Loucy (cell line): ENCODE measurements around the gene PIAS4.

Experiments
- H2AFZ ChIP-seq: fragments of 200-600 bp; sonication (generic); 2 replicates; pipeline ENCODE4 v1.6.0; 2016; ENCODE audit warnings: antibody characterized with exemption, mild to moderate bottlenecking, low read length, moderate library complexity
- H3F3A ChIP-seq: fragments of 200-600 bp; 2 replicates; pipeline ENCODE4 v1.6.0; 2016; ENCODE audit warnings: antibody characterized with exemption, low read depth, mild to moderate bottlenecking
- H3K27me3 ChIP-seq: fragments of 200-600 bp; sonication (generic); 2 replicates; pipeline ENCODE4 v1.6.1; 2014; ENCODE audit warnings: low read length, mild to moderate bottlenecking; ENCODE audit not compliant: insufficient read depth, poor library complexity, severe bottlenecking
- H3K36me3 ChIP-seq: fragments of 200-600 bp; sonication (generic); 2 replicates; pipeline ENCODE4 v1.6.1; 2016; ENCODE audit warnings: low read length; ENCODE audit not compliant: insufficient read depth
- H3K4me1 ChIP-seq: fragments of 200-600 bp; sonication (generic); 2 replicates; pipeline ENCODE4 v1.5.1; 2014; ENCODE audit warnings: low read length, mild to moderate bottlenecking; ENCODE audit not compliant: insufficient read depth, poor library complexity, severe bottlenecking
- H3K4me2 ChIP-seq: fragments of 200-600 bp; sonication (generic); 2 replicates; pipeline ENCODE4 v1.6.0; 2014; ENCODE audit warnings: antibody characterized with exemption, low read length, low read depth, mild to moderate bottlenecking; ENCODE audit not compliant: poor library complexity, severe bottlenecking
- H3K4me3 ChIP-seq: fragments of 200-600 bp; sonication (generic); 2 replicates; pipeline ENCODE4 v1.5.1; 2014; ENCODE audit warnings: low read length, mild to moderate bottlenecking, mixed read lengths; ENCODE audit not compliant: poor library complexity, severe bottlenecking
- H3K79me2 ChIP-seq: fragments of 200-600 bp; sonication (generic); 2 replicates; pipeline ENCODE4 v1.6.1; 2014; ENCODE audit warnings: low read length; ENCODE audit not compliant: insufficient read depth
- H3K9ac ChIP-seq: fragments of 200-600 bp; sonication (generic); 2 replicates; pipeline ENCODE4 v1.6.0; 2014; ENCODE audit warnings: mild to moderate bottlenecking, low read depth, low read length, moderate library complexity; ENCODE audit not compliant: poor library complexity, severe bottlenecking
- H3K9me2 ChIP-seq: fragments of 200-600 bp; sonication (generic); replicated peaks from 2 replicates; pipeline ENCODE4 v1.6.1; 2016; ENCODE audit warnings: low read depth, low read length, mixed read lengths
- H3K9me3 ChIP-seq: fragments of 200-600 bp; sonication (generic); 2 replicates; pipeline ENCODE4 v1.6.1; 2014; ENCODE audit warnings: mild to moderate bottlenecking, antibody characterized with exemption, low read length, low read depth; ENCODE audit not compliant: insufficient read depth
- H4K20me1 ChIP-seq: fragments of 200-600 bp; sonication (generic); 2 replicates; pipeline ENCODE4 v1.6.0; 2014; ENCODE audit warnings: antibody characterized with exemption, low read length, mild to moderate bottlenecking; ENCODE audit not compliant: insufficient read depth, poor library complexity, severe bottlenecking
- EZH2phosphoT487 ChIP-seq: fragments of 200-600 bp; IDR thresholded peaks from 2 replicates; pipeline ENCODE4 v1.6.1; 2018; ENCODE audit warnings: antibody characterized with exemption, mild to moderate bottlenecking, moderate library complexity, borderline replicate concordance
- TF ChIP-seq, protein P1 (sequence below): fragments of 200-600 bp; sonication (generic); conservative IDR thresholded peaks from 2 replicates; pipeline ENCODE4 v1.5.1; 2014; ENCODE audit warnings: mild to moderate bottlenecking, antibody characterized with exemption, low read length

PIAS4 gene

DNA sequence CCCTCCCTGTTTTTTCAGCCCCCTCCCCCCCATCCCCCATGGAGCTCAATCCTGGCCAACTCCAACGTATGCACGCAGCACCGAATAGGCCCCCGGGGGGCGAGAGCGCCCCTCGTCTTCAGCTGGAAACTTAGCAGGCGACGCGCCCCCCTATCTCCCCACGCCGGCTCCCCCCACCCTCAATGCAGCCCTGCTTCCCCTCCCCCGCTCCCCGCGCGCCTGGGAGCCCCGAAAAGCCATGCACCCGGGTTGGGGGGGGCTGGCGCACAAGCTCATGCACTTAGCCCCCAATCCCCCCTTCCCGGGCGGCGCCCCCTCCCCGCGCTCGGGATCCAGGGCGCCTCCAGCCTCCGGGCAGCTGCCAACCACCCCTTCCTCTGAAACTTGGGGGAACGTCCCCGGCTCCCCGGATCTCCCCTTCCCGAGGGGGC, 58.7 kb downstream of the PIAS4 start:
- Histone ChIP-seq H2AFZ (peak overlapping the region; percentile 55; the same call in 1 of the 2 replicates), H3K36me3 (peaks cover 5% of the 10 kb centered on the region; the same call in 1 of the 2 replicates), H3K9me3 (no peaks in the 10 kb centered on the region), H3K4me3 (peak overlapping the region; percentile 86), H3K4me1 (peaks cover 16% of the 10 kb centered on the region), H3F3A (no peaks in the 10 kb centered on the region), H3K4me2 (peak overlapping the region; percentile 56), H3K9me2 (no peaks in the 10 kb centered on the region), H3K79me2 (peaks cover 49% of the 10 kb centered on the region), H4K20me1 (peaks cover 42% of the 10 kb centered on the region), H3K9ac (peak overlapping the region; percentile 99), H3K27me3 (no peaks in the 10 kb centered on the region)
- TF ChIP-seq, protein P1, sequence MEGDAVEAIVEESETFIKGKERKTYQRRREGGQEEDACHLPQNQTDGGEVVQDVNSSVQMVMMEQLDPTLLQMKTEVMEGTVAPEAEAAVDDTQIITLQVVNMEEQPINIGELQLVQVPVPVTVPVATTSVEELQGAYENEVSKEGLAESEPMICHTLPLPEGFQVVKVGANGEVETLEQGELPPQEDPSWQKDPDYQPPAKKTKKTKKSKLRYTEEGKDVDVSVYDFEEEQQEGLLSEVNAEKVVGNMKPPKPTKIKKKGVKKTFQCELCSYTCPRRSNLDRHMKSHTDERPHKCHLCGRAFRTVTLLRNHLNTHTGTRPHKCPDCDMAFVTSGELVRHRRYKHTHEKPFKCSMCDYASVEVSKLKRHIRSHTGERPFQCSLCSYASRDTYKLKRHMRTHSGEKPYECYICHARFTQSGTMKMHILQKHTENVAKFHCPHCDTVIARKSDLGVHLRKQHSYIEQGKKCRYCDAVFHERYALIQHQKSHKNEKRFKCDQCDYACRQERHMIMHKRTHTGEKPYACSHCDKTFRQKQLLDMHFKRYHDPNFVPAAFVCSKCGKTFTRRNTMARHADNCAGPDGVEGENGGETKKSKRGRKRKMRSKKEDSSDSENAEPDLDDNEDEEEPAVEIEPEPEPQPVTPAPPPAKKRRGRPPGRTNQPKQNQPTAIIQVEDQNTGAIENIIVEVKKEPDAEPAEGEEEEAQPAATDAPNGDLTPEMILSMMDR = no peak
- no peak for TF ChIP-seq EZH2phosphoT487

GRCh38 chr19:4066682-4067395, 59.3 kb downstream of the PIAS4 start, which contains the start of gene ZBTB7A:
Gene ZBTB7A, minus strand, starts transcription at chr19:4066899. Its CDS starts 11,667 bp downstream, at chr19:4055232.
- Histone ChIP-seq H3K9ac (peak within 1 kb of the TSS; percentile 99), H3K9me3 (no peaks in the 10 kb centered on the region), H4K20me1 (peaks cover 36% of the 10 kb centered on the region), H3K4me3 (peak within 1 kb of the TSS; percentile 86), H3K9me2 (no peaks in the 10 kb centered on the region), H3K4me1 (peaks cover 16% of the 10 kb centered on the region), H3K27me3 (no peaks in the 10 kb centered on the region), H3K4me2 (peak within 1 kb of the TSS; percentile 97), H3K36me3 (peaks cover 5% of the 10 kb centered on the region; the same call in 1 of the 2 replicates), H3F3A (no peaks in the 10 kb centered on the region), H2AFZ (peak within 1 kb of the TSS; percentile 87), H3K79me2 (peaks cover 42% of the 10 kb centered on the region)
- TF ChIP-seq EZH2phosphoT487 = no peak
- TF ChIP-seq, protein P1 = no peak

DNA sequence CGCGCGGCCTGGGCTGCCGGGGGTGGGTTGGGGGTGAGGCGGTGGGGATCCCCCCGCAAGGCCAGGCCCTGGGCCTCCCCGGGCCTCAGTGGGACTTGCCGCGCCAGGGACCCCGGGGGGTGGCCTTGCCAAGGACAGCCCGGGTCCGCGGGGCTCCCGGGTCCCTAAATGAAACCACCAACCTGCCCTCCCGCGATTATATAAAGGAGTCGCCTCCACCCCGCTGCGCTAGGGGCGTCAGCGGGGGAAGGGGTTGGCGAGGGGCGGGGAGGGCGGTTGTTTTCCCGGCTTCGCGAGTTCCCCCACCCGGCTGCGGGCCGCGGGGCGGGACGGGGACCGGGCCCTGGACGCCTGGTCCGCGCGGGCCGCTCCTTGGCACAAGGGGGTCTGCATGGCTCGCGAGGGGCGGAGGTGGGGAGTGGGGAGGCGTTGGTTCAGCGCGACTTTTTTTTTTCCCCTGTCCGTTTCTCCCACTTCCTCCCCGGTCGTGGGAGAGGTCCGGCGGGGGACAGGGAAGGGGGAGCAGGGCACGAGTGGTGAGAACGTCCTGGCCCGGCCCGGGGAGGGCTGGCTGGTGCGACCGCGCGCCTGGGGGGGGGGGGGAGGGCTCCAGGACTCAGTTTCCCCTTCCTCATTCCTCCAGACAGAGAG, 60.0 kb downstream of the PIAS4 start:
- H3K4me2 ChIP-seq = peak overlapping the region; percentile 97
- H3K4me3 ChIP-seq = peak overlapping the region; percentile 86
- H2AFZ ChIP-seq = peak overlapping the region; percentile 87
- H3K9me3 ChIP-seq = no peaks in the 10 kb centered on the region
- H4K20me1 ChIP-seq = peaks cover 29% of the 10 kb centered on the region
- TF ChIP-seq EZH2phosphoT487 = no peak
- TF ChIP-seq, protein P1 = no peak
- no peaks in the 10 kb centered on the region for H3F3A ChIP-seq
- peaks cover 16% of the 10 kb centered on the region for H3K4me1 ChIP-seq
- peaks cover 36% of the 10 kb centered on the region for H3K79me2 ChIP-seq
- peaks cover 4% of the 10 kb centered on the region; the same call in 1 of the 2 replicates for H3K36me3 ChIP-seq
- H3K27me3 ChIP-seq = no peaks in the 10 kb centered on the region
- H3K9me2 ChIP-seq = no peaks in the 10 kb centered on the region
- H3K9ac ChIP-seq = peak overlapping the region; percentile 99
